HCT116 (cell line): Measurements from ENCODE around the gene EID1. TPM values are rescaled to one million over a fixed set of nuclear protein-coding genes. Genes with fewer than 3 reads are reported as not detected.

Source experiments
- ATAC-seq: fragments of 200-7000 bp; cut with Tn5 transposase; 2 replicates; pipeline ENCODE4 v1.9.1; 2020; ENCODE audit warnings: mild to moderate bottlenecking, moderate library complexity
- BruUV-seq: library from RNA; stranded (reverse); fragments of 400-500 nt; replicated peaks from 2 replicates; lab custom pipeline; 2021; lab: Mats Ljungman, UMichigan
- CTCF ChIA-PET: fragments of 300-600 bp; sonication (Branson Sonifier 250); formaldehyde crosslinking; loops from one replicate; lab custom pipeline; 2021; ENCODE audit warnings: antibody characterized with exemption; lab: Charles Lee
- POLR2A ChIA-PET: fragments of 300-600, 350-600 bp; sonication (Branson Sonifier 250); formaldehyde crosslinking; loops from one replicate; lab custom pipeline; 2021; ENCODE audit warnings: antibody characterized with exemption; lab: Charles Lee
- RAD21 ChIA-PET, 2 experiments: fragments of 300-600 bp; sonication (Branson Sonifier 250); formaldehyde crosslinking; loops; one replicate each; lab custom pipeline; 2023; ENCODE audit warnings: low total read pairs in 2 of 2; ENCODE audit not compliant: uncharacterized antibody in 2 of 2, unreplicated experiment in 2 of 2, low non-redundant PET in 1 of 2; lab: Charles Lee
- DNase-seq: peaks from one replicate; pipeline ENCODE4 v3.0.0-alpha.2; 2010; ENCODE audit warnings: low read depth, low spot score
- H2AFZ ChIP-seq: fragments of 200-600 bp; shearing (Covaris generic), sonication (generic); 2 replicates; pipeline ENCODE4 v1.6.1; 2017; ENCODE audit warnings: low read depth, mixed run types, mixed read lengths, antibody characterized with exemption, low read length; ENCODE audit not compliant: poor library complexity, severe bottlenecking
- H3K27ac ChIP-seq: 2 replicates; pipeline ENCODE4 v1.5.1; 2012; ENCODE audit warnings: low read depth, low read length
- H3K27me3 ChIP-seq: fragments of 200-600 bp; sonication (generic); 2 replicates; pipeline ENCODE4 v1.6.1; 2016; ENCODE audit warnings: mixed run types, low read length, mixed read lengths; ENCODE audit not compliant: insufficient read depth
- H3K36me3 ChIP-seq, 2 experiments: fragments of 200-500 bp in 1 of 2; fragments of 200-600 bp in 1 of 2; sonication (Bioruptor generic) in 1 of 2; sonication (generic) in 1 of 2; 2 replicates each; pipeline versions ENCODE4 v1.5.1 to v1.6.1; 2014 to 2016; ENCODE audit warnings: low read length in 2 of 2, inconsistent platforms in 1 of 2, mixed read lengths in 1 of 2, mixed run types in 1 of 2; ENCODE audit not compliant: insufficient read depth in 2 of 2, control insufficient read depth in 1 of 2
- H3K4me1 ChIP-seq, 2 experiments: fragments of 200-600 bp in 1 of 2; sonication (generic) in 1 of 2; 2 replicates each; pipeline versions ENCODE4 v1.5.1 to v1.6.1; 2012 to 2017; ENCODE audit warnings: low read length in 2 of 2, inconsistent platforms in 1 of 2, mild to moderate bottlenecking in 1 of 2, mixed read lengths in 1 of 2, mixed run types in 1 of 2, moderate library complexity in 1 of 2; ENCODE audit not compliant: insufficient read depth in 2 of 2, control insufficient read depth in 1 of 2
- H3K4me2 ChIP-seq: fragments of 200-600 bp; sonication (generic); 2 replicates; pipeline ENCODE4 v1.6.1; 2017; ENCODE audit warnings: mixed run types, low read length, mixed read lengths
- H3K4me3 ChIP-seq, 2 experiments: fragments of 200-600 bp in 1 of 2; sonication (generic) in 1 of 2; replicated peaks in 1 of 2; 2 replicates each; pipeline ENCODE4 v1.5.1; 2011 to 2016; ENCODE audit warnings: low read length in 2 of 2, control low read depth in 1 of 2, low read depth in 1 of 2, mild to moderate bottlenecking in 1 of 2, mixed read lengths in 1 of 2, mixed run types in 1 of 2
- H3K79me2 ChIP-seq: fragments of 200-600 bp; sonication (generic); 2 replicates; pipeline ENCODE4 v1.6.1; 2017; ENCODE audit warnings: mild to moderate bottlenecking, mixed run types, low read length, moderate library complexity, mixed read lengths; ENCODE audit not compliant: insufficient read depth
- H3K9ac ChIP-seq: fragments of 200-600 bp; sonication (generic); 2 replicates; pipeline ENCODE4 v1.6.1; 2016; ENCODE audit warnings: low read length, mixed read lengths
- H3K9me2 ChIP-seq: fragments of 200-600 bp; sonication (generic), shearing (Covaris generic); 2 replicates; pipeline ENCODE4 v1.6.1; 2017; ENCODE audit warnings: mixed run types, mild to moderate bottlenecking, moderate library complexity; ENCODE audit not compliant: insufficient read depth
- H3K9me3 ChIP-seq, 2 experiments: fragments of 200-500 bp in 1 of 2; fragments of 200-600 bp in 1 of 2; sonication (Bioruptor generic) in 1 of 2; sonication (generic) in 1 of 2; 2 replicates each; pipeline ENCODE4 v1.6.1; 2014 to 2017; ENCODE audit warnings: low read length in 2 of 2, mixed read lengths in 2 of 2, inconsistent platforms in 1 of 2, low read depth in 1 of 2, mild to moderate bottlenecking in 1 of 2, mixed run types in 1 of 2, moderate library complexity in 1 of 2; ENCODE audit not compliant: control insufficient read depth in 1 of 2, insufficient read depth in 1 of 2
- H4K20me1 ChIP-seq: fragments of 200-600 bp; sonication (generic), shearing (Covaris generic); 2 replicates; pipeline ENCODE4 v1.6.1; 2017; ENCODE audit warnings: mixed run types, mild to moderate bottlenecking, moderate library complexity; ENCODE audit not compliant: insufficient read depth
- ATF3 ChIP-seq: IDR thresholded peaks from 2 replicates; pipeline ENCODE4 v1.6.1; 2012
- CBX3 ChIP-seq: IDR thresholded peaks from 2 replicates; pipeline ENCODE4 v1.6.1; 2012; ENCODE audit warnings: low read depth
- CEBPB ChIP-seq: IDR thresholded peaks from 2 replicates; pipeline ENCODE4 v1.6.1; 2012; ENCODE audit warnings: low read depth
- CTCF ChIP-seq, 3 experiments: fragments of 200-600 bp in 1 of 3; sonication (generic) in 1 of 3; IDR thresholded peaks in 2 of 3; conservative IDR thresholded peaks in 1 of 3; 2 replicates each; pipeline ENCODE4 v1.5.1; 2012 to 2017; ENCODE audit warnings: low read depth in 2 of 3, low read length in 2 of 3, antibody characterized with exemption in 1 of 3, borderline replicate concordance in 1 of 3, control low read depth in 1 of 3, mild to moderate bottlenecking in 1 of 3, mixed read lengths in 1 of 3, mixed run types in 1 of 3, moderate library complexity in 1 of 3; ENCODE audit not compliant: insufficient read depth in 1 of 3
- EZH2 ChIP-seq: fragments of 200-600 bp; sonication (generic); IDR thresholded peaks from 2 replicates; pipeline ENCODE4 v1.6.1; 2017; ENCODE audit warnings: antibody characterized with exemption, mixed run types
- EZH2phosphoT487 ChIP-seq: fragments of 200-600 bp; IDR thresholded peaks from 2 replicates; pipeline ENCODE4 v1.6.1; 2018; ENCODE audit warnings: antibody characterized with exemption, borderline replicate concordance
- FOSL1 ChIP-seq: IDR thresholded peaks from 2 replicates; pipeline ENCODE4 v1.6.1; 2012; ENCODE audit warnings: low read depth
- JUND ChIP-seq: IDR thresholded peaks from 2 replicates; pipeline ENCODE4 v1.6.1; 2012
- MAX ChIP-seq: IDR thresholded peaks from 2 replicates; pipeline ENCODE4 v1.6.1; 2012
- POLR2A ChIP-seq: IDR thresholded peaks from 2 replicates; pipeline ENCODE4 v1.7.0; 2011; ENCODE audit warnings: borderline replicate concordance; ENCODE audit not compliant: insufficient read depth, insufficient read length; ENCODE audit errors: extremely low read depth
- POLR2AphosphoS5 ChIP-seq: IDR thresholded peaks from 2 replicates; pipeline ENCODE4 v1.6.1; 2011; ENCODE audit warnings: mild to moderate bottlenecking, low read depth, low read length, moderate library complexity
- RAD21 ChIP-seq: IDR thresholded peaks from 2 replicates; pipeline ENCODE4 v1.6.1; 2012; ENCODE audit warnings: low read depth, mild to moderate bottlenecking
- SIN3A ChIP-seq: IDR thresholded peaks from 2 replicates; pipeline ENCODE4 v1.6.1; 2012; ENCODE audit warnings: low read depth
- SP1 ChIP-seq: IDR thresholded peaks from 2 replicates; pipeline ENCODE4 v1.6.1; 2012; ENCODE audit warnings: low read depth
- SRF ChIP-seq: IDR thresholded peaks from 2 replicates; pipeline ENCODE4 v1.6.1; 2012; ENCODE audit warnings: low read depth
- TCF7L2 ChIP-seq: IDR thresholded peaks from 2 replicates; pipeline ENCODE4 v1.7.0; 2011; ENCODE audit warnings: borderline replicate concordance, inconsistent platforms; ENCODE audit not compliant: insufficient read depth, insufficient read length; ENCODE audit errors: extremely low read depth
- ZBTB33 ChIP-seq: IDR thresholded peaks from 2 replicates; pipeline ENCODE4 v1.6.1; 2011; ENCODE audit warnings: mild to moderate bottlenecking, low read length, moderate library complexity; ENCODE audit not compliant: insufficient replicate concordance; ENCODE audit errors: extremely low read depth
- ZFX ChIP-seq: fragments of 450-650 bp; IDR thresholded peaks from 2 replicates; pipeline ENCODE4 v1.6.1; 2017
- intact Hi-C: fragments of 100-400 bp; cut with micrococcal nuclease; formaldehyde crosslinking; loops from 2 replicates; pipeline ENCODE4 v1.10.0; 2022
- total RNA-seq: library from RNA; stranded (reverse); gene quantifications from one replicate; pipeline ENCODE4 v1.2.1, GENCODE V29; 2021; ENCODE audit not compliant: unreplicated experiment

Gene EID1
- total RNA-seq, 1 experiment from 2014 or later = 68.6 TPM

GRCh38 chr15:48862705-48863104 is 15.2 kb upstream of the EID1 start:
- no peaks in the 10 kb centered on the region for H4K20me1 ChIP-seq
- no peak for TF ChIP-seq SIN3A
- TF ChIP-seq ATF3 = no peak
- no peak for TF ChIP-seq CTCF (IDR thresholded peaks at IDR 0.05 in 2 of 3, conservative IDR thresholded peaks at IDR 0.05 in 1 of 3; ENCODE audit: borderline replicate concordance in 1 of 3, insufficient read depth in 1 of 3, low read depth in 2 of 3, low read length in 2 of 3)
- TF ChIP-seq EZH2 = no peak
- TF ChIP-seq EZH2phosphoT487 = no peak
- no peak for TF ChIP-seq JUND
- no peak for TF ChIP-seq ZBTB33
- TF ChIP-seq SRF = no peak
- no peak for TF ChIP-seq CBX3
- TF ChIP-seq POLR2A = no peak
- no peak for TF ChIP-seq SP1
- TF ChIP-seq CEBPB = no peak
- no peak for TF ChIP-seq POLR2AphosphoS5
- no peak for TF ChIP-seq FOSL1
- TF ChIP-seq TCF7L2 = no peak
- no peak for TF ChIP-seq ZFX
- no peak for TF ChIP-seq RAD21
- TF ChIP-seq MAX = no peak
- H3K27ac ChIP-seq = no peak overlapping the region
- no peaks in the 10 kb centered on the region for H3K9me3 ChIP-seq
- H3K27me3 ChIP-seq = no peaks in the 10 kb centered on the region
- H3K79me2 ChIP-seq = no peaks in the 10 kb centered on the region
- H3K9ac ChIP-seq = no peak overlapping the region
- ChIA-PET RAD21 (interaction anchor here in 1 of 2 experiments (1.8 kb wide), 1 partner anchor 113 kb away, joined by 7 read pairs; no protein-coding TSS in a partner anchor), CTCF (interaction anchor here (0.8 to 4.2 kb wide), 9 partner anchors 16 to 1283 kb away, joined by 3 to 46 read pairs (median 14); partner anchors contain the start of genes EID1, FGF7 and SHC4), POLR2A (interaction anchor here (1.0 kb wide), 1 partner anchor 15 kb away, joined by 3 read pairs; the partner anchor contains the start of gene EID1)
- no peaks in the 10 kb centered on the region for H3K36me3 ChIP-seq
- H3K4me1 ChIP-seq = no peaks in the 10 kb centered on the region
- no peak overlapping the region for H3K4me3 ChIP-seq
- no peak overlapping the region for H3K4me2 ChIP-seq
- peak overlapping the region; percentile 71 for H2AFZ ChIP-seq
- intact Hi-C loops = loop anchor here (1.0 to 5.0 kb wide), 6 partner anchors 104 to 1190 kb away; partner anchors contain the start of genes DTWD1 and FAM227B
- DNase-seq (no peak), ATAC-seq (peak; percentile 63; the same call in 1 of the 2 replicates)
- no peaks in the 10 kb centered on the region for H3K9me2 ChIP-seq
- no TSS peak for BruUV-seq
